ENCODE data around the gene UBLCP1.
"Not testable (repeated sequence)": the region's sequence is repeated elsewhere in the genome, so short reads cannot be mapped to it uniquely, and the experiment has no call there.

The UBLCP1 gene

GRCh38 chr5:159249158-159249557, 13.9 kb upstream of the UBLCP1 start:
- DNase-seq (ENCODE audit: low spot score), result no peak
- FAIRE-seq, result no peak

GRCh38 chr5:159252195-159252594, 10.9 kb upstream of the UBLCP1 start:
- no peak for FAIRE-seq
- DNase-seq (ENCODE audit: low spot score), result no peak

GRCh38 chr5:159257007-159257406, 6.1 kb upstream of the UBLCP1 start:
- FAIRE-seq (no peak), DNase-seq (ENCODE audit: low spot score) (no peak)

- DNase-seq (ENCODE audit: low spot score), result no peak
- FAIRE-seq, result no peak
Measured at GRCh38 chr5:159257629-159258283, 5.3 kb upstream of the UBLCP1 start.

DNA sequence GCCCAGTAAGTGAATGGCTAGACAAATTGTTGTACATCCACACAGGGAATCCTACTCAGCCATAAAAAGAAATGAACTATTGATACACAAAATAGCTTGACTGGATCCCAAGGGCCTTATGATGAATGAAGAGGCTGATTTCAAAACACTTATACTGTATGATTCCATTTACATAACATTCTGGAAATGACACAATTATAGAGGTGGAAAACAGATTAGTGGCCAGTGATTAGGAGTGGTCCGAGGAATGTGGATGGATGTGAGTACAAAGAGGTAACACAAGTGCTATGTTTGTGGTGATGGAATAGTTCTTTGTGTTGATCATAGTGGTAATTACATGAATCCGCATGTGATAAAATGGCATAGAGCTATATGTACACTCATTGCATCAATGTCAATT, 4.7 kb upstream of the UBLCP1 start:
- FAIRE-seq (no peak), DNase-seq (ENCODE audit: low spot score) (no peak)

DNA sequence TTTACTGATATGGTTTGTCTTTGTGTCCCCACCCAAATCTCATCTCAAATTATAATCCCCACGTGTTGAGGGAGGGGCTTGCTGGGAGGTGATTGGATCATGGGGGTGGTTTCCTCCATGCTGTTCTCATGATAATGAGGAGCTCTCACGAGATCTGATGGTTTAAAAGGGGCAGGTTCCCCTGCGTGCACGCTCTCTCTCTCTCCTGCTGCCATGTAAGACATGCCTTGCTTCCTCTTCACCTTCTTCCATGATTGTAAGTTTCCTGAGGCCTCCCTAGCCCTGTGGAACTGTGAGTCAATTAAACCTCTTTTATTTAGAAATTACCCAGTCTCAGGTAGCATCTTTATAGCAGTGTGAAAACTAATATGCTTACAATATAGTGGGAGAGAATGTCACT, 2.9 kb upstream of the UBLCP1 start:
- not testable (repeated sequence) for FAIRE-seq; DNase-seq (ENCODE audit: low spot score)

DNA sequence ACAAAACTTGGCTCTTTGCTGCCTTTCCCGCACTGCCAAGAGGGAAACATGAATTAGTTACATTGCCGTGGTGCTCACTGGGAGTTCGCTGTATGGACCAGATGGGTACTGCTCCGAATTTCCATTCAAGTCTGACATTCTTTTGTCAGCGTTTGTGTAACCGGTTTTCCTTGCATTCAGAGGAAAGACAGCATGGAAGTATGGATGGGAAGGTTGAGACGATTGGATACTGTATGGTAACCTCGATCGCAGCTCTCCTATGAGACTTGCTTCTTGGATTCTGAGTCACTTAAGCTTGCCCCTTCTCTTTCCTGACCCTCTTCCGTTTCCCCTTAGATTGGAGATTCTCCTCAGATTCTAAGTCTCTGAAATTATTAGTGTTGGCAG, 625 bp upstream of the UBLCP1 start:
- FAIRE-seq (no peak), DNase-seq (ENCODE audit: low spot score) (peak; percentile 27)

GRCh38 chr5:159263569-159263905, 447 bp downstream of the UBLCP1 start:
- FAIRE-seq (no peak), DNase-seq (ENCODE audit: low spot score) (no peak)

DNA sequence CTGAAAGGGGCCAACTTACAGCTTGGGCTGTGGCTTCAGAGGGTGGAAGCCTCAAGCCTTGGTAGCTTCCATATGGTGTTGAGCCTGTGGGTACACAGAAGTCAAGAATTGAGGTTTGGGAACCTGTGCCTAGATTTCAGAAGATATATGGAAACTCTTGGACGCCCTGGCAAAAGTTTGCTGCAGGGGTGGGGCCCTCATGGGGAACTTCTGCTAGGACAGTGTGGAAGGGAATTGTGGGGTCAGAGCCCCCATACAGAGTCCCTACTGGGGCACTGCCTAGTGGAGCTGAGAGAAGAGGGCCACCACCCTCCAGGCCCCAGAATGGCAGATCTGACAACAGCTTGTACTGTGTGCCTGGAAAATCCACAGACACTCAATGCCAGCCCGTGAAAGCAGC, 3.7 kb downstream of the UBLCP1 start:
- DNase-seq (ENCODE audit: low spot score); FAIRE-seq: not testable (repeated sequence)

- DNase-seq (ENCODE audit: low spot score), result no peak
- no peak for FAIRE-seq
Measured at GRCh38 chr5:159269723-159270122, 6.6 kb downstream of the UBLCP1 start.

- no peak for FAIRE-seq
- DNase-seq (ENCODE audit: low spot score), result no peak
Measured at GRCh38 chr5:159273923-159274322, 10.8 kb downstream of the UBLCP1 start.

- no peak for DNase-seq (ENCODE audit: low spot score)
- FAIRE-seq, result no peak
Measured at GRCh38 chr5:159274676-159275075, 11.6 kb downstream of the UBLCP1 start.

- FAIRE-seq, result no peak
- DNase-seq (ENCODE audit: low spot score), result no peak
Measured at GRCh38 chr5:159286420-159287035, 23.4 kb downstream of the UBLCP1 start.

DNA sequence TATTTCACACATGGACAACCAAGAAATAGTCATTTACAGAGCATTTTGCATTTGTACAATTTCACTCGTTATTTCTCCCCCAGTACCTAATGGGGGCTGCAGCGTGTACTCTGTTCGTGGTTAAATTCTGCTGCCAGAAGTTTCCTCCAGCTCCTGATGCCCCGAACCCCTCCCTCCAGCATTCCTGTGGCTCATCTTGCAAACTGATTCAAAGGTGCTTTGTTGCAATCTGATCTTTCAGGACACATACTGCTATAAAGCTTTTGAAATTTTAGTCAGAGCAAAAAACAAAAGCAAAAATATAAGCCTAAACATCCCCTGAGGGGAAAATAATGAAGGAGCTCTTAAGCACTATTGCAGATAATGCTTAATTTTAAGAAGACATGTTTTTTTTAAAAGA, 27.7 kb downstream of the UBLCP1 start:
- FAIRE-seq (no peak), DNase-seq (ENCODE audit: low spot score) (peak; percentile 67)

DNA sequence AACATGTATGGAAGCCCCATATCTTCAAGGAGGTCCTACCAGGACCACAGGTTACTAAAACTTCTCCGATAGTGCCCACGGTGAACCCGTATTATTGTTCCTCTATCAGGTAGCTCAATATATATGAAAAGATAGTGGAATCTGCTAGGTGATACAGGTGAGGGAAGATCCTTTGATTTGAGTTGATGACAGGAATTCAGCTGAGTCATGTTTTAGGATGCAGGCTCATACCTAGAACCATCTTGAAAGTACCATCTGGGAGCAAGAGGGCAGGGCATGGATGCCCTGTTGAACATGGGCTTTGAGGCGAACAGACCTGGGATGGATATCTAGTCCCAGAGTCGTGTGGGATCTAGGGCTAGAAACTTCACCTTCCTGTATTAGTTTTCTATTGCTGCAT, 31.8 kb downstream of the UBLCP1 start:
- FAIRE-seq, result peak; percentile 9
- DNase-seq (ENCODE audit: low spot score), result no peak

GRCh38 chr5:159297300-159297699, 34.2 kb downstream of the UBLCP1 start:
- FAIRE-seq; DNase-seq (ENCODE audit: low spot score): not testable (repeated sequence)

DNA sequence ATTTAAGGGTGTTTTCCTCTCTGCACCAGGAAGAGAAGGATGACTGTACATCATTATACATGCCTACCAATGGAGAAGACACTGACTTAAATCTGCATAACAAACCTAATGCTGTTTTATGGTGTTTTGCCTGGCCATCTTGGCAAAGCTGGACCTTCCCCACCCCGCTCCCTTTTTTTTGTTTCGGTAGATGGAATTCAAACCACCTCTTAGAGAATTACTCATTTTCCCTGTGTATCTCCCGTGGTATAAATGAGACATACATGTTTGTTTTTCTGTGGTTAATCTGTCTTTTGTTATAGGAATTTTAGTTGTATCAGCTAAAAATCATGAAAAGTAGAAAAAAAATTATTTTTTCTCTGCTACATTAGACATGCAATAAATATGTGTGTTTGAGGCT, 38.4 kb downstream of the UBLCP1 start:
- no peak for DNase-seq (ENCODE audit: low spot score)
- FAIRE-seq, result no peak

- not testable (repeated sequence) for DNase-seq (ENCODE audit: low spot score); FAIRE-seq
Measured at GRCh38 chr5:159301929-159302860, 39.1 kb downstream of the UBLCP1 start.

- FAIRE-seq, result no peak
- no peak for DNase-seq (ENCODE audit: low spot score)
Measured at GRCh38 chr5:159303286-159303685, 40.2 kb downstream of the UBLCP1 start.

DNA sequence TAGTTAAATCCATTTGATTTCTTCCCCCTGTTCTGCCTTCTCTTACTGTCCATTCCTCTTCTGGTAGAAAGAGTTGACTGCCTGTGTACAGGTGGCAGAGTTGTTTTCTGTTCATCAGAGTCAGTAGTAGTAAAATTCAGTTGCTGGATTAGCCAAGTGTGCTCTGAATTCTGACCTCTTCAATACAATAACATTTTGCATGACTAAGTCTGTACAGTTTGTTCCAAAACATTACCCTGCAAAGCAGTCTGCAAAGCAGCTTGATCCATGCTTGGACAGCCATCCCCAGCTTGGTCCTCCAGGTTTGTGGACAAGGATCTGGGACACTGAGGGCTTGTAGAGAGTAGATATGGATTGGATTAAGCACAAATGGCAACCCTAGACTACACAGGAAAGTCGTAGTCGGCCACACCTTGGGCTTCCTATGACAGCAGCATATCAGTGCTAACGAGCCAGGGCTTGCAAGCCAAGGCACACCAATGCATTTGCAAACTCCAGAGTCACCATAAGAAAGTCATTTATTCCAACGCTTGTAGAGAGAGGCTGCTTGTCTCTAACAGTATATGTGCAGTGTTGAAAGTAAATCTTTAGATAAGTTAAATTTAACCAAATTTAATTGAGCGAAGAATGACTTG, 42.0 kb downstream of the UBLCP1 start:
- no peak for FAIRE-seq

DNA sequence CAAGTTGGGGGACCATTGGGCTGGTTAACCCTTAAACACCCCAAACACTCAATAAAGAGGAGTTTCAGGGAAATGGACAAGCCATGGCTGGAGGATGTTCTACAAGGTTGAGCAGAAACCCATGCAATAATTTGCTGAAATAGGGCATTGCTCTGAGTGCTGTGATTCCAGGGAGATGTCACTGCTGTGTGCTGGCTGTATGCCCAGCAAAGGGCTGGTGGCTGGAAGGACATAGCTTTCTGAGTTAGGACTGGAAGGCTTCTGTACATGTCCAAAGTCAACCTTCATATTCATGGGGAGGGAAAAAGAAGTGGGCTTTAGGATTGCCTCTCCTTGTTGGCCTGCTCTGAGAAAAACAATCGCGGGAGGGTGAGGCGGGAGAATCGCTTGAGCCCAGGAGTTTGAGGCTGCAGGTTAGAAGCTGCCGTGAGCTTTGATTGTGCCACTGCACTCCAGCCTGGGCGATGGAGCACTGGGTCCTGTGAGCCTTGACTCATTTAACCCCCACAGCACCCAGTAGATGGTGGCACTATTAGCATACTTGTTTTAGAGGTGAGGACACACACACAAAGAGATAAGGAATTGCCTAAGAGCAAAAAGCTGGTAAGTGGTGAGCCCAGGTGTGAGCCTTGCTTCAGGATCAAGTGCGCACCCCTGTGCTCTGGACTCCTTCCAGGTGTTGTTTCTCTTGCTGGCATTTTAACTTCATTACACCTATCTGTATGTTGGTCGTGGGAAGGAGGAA, 46.8 kb downstream of the UBLCP1 start:
- FAIRE-seq, result no peak

More for the DNA sequence above, 42.0 kb downstream of the UBLCP1 start:
- no peak for DNase-seq (ENCODE audit: low spot score)

More for the DNA sequence above, 46.8 kb downstream of the UBLCP1 start:
- no peak for DNase-seq (ENCODE audit: low spot score)
